ENCODE data around the gene CAT.

- TF ChIP-seq CTCF (conservative IDR thresholded peaks at IDR 0.05; ENCODE audit: low read depth, low read length) = no peak
- TF ChIP-seq EZH2 (IDR thresholded peaks at IDR 0.05; ENCODE audit: borderline replicate concordance, low read depth, low read length, poor library complexity, severe bottlenecking) = no peak
Observed at GRCh38 chr11:34519595-34520235, 81.0 kb downstream of the CAT start.
